Measurements from ENCODE around the gene PCSK6. TPM values are rescaled to one million over a fixed set of nuclear protein-coding genes. Genes with fewer than 3 reads are reported as not detected.

Gene PCSK6
- total RNA-seq, 4 donors from 2014 or later: 12.8 to 23.2 (median 18.4) TPM

DNA sequence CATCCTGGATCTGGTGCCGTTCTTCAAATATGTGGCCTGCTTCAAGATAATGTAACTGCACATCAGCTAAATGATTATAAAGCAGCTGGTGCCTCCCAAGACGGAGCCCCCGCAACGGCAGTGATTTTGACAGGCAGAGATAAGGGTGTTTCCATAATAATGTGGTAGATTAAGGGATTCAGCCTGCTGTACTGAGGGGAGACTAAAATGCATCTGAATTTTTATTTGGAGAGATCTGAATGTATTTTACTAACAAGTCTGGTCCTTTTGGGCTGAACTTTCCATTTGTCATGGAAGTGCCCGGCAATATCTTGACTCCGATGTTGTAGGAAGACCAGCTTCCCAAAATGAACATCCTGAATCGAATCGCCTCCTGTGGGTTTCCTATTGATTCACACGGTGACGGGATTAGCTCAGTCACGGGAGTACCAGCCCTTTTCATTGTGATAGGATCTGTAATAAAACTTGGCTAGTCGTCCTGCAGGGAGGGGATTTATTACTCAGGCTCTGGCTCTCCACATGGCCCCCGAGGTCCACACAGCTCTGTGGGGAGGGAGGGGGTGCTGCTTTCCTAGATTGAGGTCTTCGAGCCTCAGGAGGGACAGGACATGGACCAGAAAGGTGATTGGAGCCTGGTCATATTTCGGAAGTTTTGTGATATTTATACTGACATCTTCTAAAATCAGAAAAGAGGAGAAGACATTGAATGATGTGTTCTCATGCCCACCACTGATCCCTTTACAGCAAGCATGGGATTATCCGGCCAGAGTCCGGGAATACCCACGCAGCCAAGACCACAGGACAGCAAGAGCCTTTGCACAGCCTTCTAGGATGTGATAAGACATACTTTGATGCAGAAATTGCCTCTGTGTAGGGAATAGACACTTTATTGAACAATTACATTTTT lies 2.5 kb upstream of the PCSK6 start:
- Histone ChIP-seq H3K4me1 (peaks cover 0 to 27% (median 4%) of the 10 kb centered on the region in 3 donors), H3K9me3 (no peaks in the 10 kb centered on the region), H3K27ac (no peak overlapping the region), H3K4me3 (no peak overlapping the region), H3K27me3 (peaks cover 62% of the 10 kb centered on the region), H3K36me3 (no peaks in the 10 kb centered on the region)
- no peak for ATAC-seq
- TF ChIP-seq POLR2AphosphoS5 (IDR thresholded peaks at IDR 0.05) (no peak), POLR2A (IDR thresholded peaks at IDR 0.05) (no peak), EP300 (IDR thresholded peaks at IDR 0.05) (no peak)
- TF ChIP-seq, protein P1, sequence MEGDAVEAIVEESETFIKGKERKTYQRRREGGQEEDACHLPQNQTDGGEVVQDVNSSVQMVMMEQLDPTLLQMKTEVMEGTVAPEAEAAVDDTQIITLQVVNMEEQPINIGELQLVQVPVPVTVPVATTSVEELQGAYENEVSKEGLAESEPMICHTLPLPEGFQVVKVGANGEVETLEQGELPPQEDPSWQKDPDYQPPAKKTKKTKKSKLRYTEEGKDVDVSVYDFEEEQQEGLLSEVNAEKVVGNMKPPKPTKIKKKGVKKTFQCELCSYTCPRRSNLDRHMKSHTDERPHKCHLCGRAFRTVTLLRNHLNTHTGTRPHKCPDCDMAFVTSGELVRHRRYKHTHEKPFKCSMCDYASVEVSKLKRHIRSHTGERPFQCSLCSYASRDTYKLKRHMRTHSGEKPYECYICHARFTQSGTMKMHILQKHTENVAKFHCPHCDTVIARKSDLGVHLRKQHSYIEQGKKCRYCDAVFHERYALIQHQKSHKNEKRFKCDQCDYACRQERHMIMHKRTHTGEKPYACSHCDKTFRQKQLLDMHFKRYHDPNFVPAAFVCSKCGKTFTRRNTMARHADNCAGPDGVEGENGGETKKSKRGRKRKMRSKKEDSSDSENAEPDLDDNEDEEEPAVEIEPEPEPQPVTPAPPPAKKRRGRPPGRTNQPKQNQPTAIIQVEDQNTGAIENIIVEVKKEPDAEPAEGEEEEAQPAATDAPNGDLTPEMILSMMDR (IDR thresholded peaks at IDR 0.05): no peak
- whole genome bisulfite sequencing, 2 donors (ENCODE audit: low coverage in 1 of 2): 69 to 73% methylated on average over 8 to 13 of the region's 18 CpGs

DNA sequence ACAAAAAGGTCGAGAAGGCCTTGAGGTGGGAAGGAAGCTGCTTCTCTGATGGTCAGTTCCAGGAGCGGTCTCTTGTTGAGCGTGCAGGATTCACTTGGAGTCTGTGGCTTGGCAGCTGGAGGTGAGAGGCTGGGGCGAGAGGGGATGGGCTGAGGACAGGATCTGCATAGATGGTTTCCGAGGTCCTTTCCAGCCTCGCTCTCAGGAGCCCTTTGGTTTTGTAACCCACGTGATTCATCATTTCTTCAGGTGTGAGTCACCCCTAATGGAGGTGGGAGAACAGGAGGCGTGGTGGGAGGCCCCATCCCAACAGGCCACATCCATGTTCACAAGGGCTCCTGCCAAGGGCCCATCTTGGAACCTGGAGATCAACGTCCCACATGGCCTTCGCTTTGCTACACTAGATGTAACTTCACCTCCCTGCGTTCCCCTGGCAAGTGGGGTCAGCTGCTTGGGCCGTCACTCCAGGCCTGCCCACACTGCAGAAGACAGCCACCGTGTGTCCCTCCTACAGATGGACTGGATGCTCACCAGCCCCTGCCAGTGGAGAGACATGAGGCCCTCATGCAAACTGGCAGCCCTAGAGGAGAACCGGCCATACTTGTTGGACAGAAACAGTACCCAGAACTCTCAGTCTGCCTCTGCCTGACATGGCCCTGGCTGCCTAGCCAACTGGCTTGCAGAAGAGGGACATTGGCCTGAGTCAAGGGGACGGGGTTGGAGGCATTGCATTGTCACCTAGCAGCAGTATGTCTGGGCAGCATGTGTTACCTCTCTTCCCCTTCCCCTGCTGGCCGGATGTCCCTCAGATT lies 1.6 kb upstream of the PCSK6 start:
- peaks cover 60% of the 10 kb centered on the region for H3K27me3 ChIP-seq

DNA sequence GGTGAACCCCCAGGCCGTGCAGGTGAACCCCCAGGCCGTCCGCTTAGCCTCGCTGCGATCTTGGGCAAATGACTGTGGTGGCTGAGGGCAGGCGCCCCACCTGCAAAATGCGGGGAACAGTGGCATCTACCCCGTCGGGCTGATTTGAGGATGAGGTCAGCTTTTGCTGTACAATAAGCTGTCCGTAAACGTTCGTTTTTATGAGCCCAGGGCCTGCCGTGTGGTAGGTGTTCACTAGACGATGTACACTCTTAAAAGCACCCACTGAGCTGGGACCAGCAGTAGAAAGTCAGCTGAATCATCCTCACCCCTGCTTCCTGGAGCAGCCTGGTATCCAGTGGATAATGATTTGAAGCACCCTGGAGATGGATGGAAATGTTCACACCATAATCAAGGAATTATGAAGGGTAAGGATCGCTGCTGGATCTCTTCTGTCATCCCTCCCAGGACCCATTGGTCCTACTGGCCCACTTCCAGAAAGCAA lies 943 bp upstream of the PCSK6 start:
- no peak for ATAC-seq
- 75 to 94% methylated on average over 2 to 8 of the region's 15 CpGs for WGBS, 2 donors (ENCODE audit: low coverage in 1 of 2)
- Histone ChIP-seq H3K4me3 (no peak overlapping the region), H3K36me3 (no peaks in the 10 kb centered on the region), H3K9me3 (no peaks in the 10 kb centered on the region), H3K4me1 (peaks cover 0 to 16% (median 0%) of the 10 kb centered on the region in 3 donors), H3K27me3 (peaks cover 53% of the 10 kb centered on the region), H3K27ac (no peak overlapping the region)
- TF ChIP-seq EP300 (IDR thresholded peaks at IDR 0.05): no peak
- TF ChIP-seq, protein P1 (IDR thresholded peaks at IDR 0.05): no peak
- TF ChIP-seq POLR2A (IDR thresholded peaks at IDR 0.05): no peak
- TF ChIP-seq POLR2AphosphoS5 (IDR thresholded peaks at IDR 0.05): no peak

More for the DNA sequence above, 1.6 kb upstream of the PCSK6 start:
- no peak for ATAC-seq
- WGBS, 2 donors (ENCODE audit: low coverage in 1 of 2): 91 to 93% methylated on average over 7 to 9 of the region's 16 CpGs
- no peak overlapping the region for H3K4me3 ChIP-seq
- TF ChIP-seq POLR2AphosphoS5 (IDR thresholded peaks at IDR 0.05): no peak
- TF ChIP-seq EP300 (IDR thresholded peaks at IDR 0.05): no peak
- TF ChIP-seq POLR2A (IDR thresholded peaks at IDR 0.05): no peak
- TF ChIP-seq, protein P1 (IDR thresholded peaks at IDR 0.05): no peak
- no peaks in the 10 kb centered on the region for H3K9me3 ChIP-seq
- peaks cover 0 to 22% (median 0%) of the 10 kb centered on the region in 3 donors for H3K4me1 ChIP-seq
- no peak overlapping the region for H3K27ac ChIP-seq
- H3K36me3 ChIP-seq: no peaks in the 10 kb centered on the region

DNA sequence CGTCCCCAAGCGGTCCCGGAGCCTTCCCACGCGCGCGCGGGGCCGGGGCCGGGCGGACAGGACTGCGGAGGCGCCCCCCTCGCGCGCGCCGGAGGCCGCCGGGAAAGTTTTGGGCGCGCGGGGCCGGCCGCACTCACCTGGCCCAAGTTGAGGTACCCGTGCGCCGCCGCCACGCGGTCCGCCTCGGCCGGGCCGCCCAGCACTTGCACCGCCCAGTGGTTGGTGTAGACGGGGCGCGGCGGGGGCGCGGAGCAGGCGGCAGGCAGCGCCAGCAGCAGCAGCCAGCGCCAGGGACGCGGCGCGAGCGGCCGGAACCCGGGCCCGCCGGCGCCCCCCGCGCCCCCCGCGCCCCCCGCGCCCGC lies 289 bp downstream of the PCSK6 start:
- H3K4me1 ChIP-seq: peaks cover 0 to 16% (median 0%) of the 10 kb centered on the region in 3 donors
- H3K27me3 ChIP-seq: peaks cover 40% of the 10 kb centered on the region
- H3K36me3 ChIP-seq: no peaks in the 10 kb centered on the region
- TF ChIP-seq POLR2A (IDR thresholded peaks at IDR 0.05) (no peak), EP300 (IDR thresholded peaks at IDR 0.05) (no peak)
- TF ChIP-seq, protein P1 (IDR thresholded peaks at IDR 0.05): peak in 3 of 4 experiments; percentile 23 to 41 (median 23)
- peak overlapping the region in 1 of 4 donors; percentile 10 for H3K27ac ChIP-seq
- peak; percentile 64 for ATAC-seq
- H3K9me3 ChIP-seq: no peaks in the 10 kb centered on the region
- H3K4me3 ChIP-seq: peak overlapping the region in 1 of 2 donors; percentile 52
- no CpG with 5 or more reads among the region's 62 CpGs for WGBS, 2 donors (ENCODE audit: low coverage in 1 of 2)

All from gastroesophageal sphincter (tissue), 4 donors.